HG02840 (cell line): ENCODE results near the gene SLC66A2.

Experiments used
- ATAC-seq: cut with Tn5 transposase; IDR thresholded peaks from one replicate; pipeline ENCODE4 v1.9.1; 2021; ENCODE audit warnings: mild to moderate bottlenecking, moderate library complexity, moderate number of reproducible peaks; ENCODE audit not compliant: unreplicated experiment, low FRiP score

SLC66A2 gene

GRCh38 chr18:79940126-79940813, 11.2 kb downstream of the SLC66A2 start:
- ATAC-seq: no peak

- no peak for ATAC-seq
Measured at GRCh38 chr18:79939096-79939495, 12.4 kb downstream of the SLC66A2 start.

DNA sequence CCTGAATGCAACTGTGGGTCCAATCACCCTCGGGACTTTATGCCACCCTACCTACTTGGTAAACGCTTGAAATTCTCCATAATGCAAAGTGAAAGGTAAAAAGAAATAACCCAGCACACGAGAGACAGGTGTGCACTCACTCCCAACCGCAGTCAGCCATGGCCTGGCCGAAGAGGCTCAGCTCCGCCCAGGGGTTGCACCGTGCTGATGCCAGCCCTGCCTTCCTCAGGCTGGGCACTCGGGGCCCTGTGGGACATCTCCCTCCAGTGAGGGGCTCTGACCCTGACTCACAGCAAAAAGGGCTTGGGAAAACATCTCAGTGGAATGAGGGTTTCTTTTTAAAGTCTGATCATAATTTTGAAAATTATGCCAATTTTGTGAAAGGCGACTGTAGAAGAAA, 13.3 kb downstream of the SLC66A2 start:
- ATAC-seq: no peak

DNA sequence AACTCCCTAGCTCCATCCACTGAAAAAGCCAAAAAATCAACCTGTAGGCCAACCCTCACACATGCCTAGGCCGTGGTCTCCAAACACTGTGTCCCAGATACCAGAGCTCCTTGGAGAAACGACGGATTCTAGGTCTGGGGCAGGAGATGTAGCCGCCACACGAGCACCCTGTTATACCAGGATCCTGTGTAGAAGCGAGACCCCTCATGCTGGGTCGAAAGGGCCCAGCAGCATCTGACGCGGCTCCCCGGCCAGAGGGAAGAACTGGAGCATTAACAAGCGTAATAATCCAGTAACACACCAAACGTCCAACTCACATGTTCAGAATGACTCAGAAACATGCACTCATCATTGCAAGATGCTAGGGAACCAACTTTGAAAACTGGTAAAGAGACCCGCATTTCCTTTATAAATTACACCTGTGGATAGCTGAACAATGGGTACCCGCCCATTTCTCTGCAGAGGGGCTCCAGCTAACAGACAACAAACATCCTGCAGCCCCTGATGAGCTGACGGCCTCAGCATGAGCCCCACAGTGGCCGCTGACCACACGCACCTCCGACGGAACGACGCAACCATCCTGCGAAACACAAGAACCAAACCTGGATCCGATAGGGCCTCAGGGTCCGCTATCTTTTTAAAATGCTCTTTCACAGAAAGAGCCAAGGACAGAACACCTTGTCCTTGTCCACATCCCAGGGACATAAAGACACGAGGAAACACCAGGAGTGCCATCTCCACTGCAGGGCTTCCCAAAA, 14.2 kb downstream of the SLC66A2 start:
- no peak for ATAC-seq

GRCh38 chr18:79936641-79937040, 14.8 kb downstream of the SLC66A2 start:
- ATAC-seq: no peak

DNA sequence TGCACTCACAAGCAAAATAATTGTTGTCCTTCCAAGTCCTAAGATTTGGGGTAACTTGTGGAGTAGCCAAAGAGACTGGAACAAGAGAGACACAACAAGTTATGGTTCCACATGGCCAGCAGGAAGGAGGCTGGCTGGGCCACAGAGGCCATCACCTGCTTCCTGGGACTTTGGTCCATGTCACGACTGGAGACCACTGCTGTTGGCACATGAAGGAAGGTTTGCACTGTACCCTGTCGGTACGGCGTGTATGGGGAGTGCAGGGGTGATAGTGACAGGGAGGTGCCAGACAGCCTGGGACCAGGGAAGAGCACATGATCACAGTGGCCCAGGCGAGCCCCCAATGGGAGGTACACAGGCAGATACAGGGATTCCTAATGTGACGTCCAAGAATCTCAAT, 15.5 kb downstream of the SLC66A2 start:
- no peak for ATAC-seq

DNA sequence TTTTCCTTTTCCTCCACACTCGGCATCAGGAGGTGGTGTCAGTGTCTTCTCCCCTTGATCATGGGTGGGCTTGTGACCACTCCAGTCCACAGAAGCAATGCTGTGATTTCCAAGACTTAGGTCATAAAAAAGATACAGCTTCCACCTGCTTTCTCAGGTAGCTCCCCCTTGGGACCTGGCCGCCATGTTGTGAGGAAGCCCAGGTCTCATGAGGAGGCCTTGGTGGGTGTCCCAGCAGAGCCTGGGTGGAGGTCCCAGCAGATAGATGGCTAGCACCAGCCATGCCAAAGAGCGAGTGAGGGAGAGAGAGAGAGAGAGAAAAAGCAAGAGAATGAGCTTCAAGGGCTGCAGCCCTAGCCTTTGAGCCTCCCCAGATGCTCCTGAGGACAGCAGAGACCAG, 16.0 kb downstream of the SLC66A2 start:
- no peak for ATAC-seq

DNA sequence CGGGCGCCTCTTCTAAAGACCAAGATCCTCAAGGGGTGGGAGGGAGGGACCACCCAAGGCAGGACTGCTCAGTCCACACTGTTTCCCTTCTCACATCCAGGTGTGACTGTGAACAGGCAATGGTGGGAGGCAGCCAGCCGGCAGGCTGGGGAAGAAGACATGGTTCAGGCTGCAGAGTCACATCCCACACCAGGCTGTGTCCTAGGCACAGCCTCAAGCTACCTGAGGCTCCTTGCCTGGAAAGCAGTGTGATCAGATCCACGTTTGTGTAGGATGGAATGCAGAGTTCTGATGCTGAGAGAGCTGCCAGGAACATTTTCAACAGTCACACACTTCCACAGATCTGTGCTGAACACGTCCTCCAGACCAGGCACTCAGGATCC, 16.4 kb downstream of the SLC66A2 start:
- ATAC-seq: no peak

GRCh38 chr18:79934311-79935097, 16.9 kb downstream of the SLC66A2 start:
- ATAC-seq: no peak

DNA sequence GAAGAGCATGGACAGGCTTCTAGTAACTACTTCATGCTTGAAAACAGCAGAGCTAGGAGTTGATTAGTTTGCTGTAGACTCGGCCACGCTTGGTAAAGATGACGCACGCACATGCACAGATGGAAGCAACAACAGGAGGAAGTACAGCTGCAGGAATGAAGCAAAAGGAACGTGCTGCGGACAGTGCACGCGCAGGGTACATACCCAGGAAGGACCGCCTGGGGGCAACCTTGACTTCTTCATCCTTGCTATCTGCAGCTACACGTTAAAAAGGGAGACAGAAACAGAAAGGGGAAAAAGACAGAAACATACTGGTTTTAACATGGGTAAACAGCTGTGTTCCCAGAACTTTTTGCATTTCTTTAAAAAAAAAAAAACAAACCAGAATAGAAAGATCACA, 17.7 kb downstream of the SLC66A2 start:
- ATAC-seq: no peak

GRCh38 chr18:79932907-79933306, 18.5 kb downstream of the SLC66A2 start:
- ATAC-seq: no peak

DNA sequence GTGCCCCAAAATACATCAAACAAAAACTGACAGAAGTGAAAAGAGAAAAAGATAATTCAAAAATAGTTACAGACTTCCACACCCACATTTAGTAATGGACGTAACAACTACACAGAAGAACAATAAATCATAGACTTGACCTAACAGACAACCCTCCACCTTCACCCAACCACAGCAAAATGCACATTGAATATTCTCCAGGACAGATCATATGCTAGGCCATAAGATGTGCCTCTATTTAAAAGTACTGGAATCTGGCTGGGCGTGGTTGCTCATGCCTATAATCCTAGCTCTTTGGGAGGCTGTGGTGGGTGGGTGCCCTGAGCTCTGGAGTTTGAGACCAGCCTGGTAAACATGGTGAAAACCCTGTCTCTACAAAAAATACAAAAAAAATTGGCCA, 20.0 kb downstream of the SLC66A2 start:
- no peak for ATAC-seq

- ATAC-seq: no peak
Measured at GRCh38 chr18:79930020-79930642, 21.3 kb downstream of the SLC66A2 start.

DNA sequence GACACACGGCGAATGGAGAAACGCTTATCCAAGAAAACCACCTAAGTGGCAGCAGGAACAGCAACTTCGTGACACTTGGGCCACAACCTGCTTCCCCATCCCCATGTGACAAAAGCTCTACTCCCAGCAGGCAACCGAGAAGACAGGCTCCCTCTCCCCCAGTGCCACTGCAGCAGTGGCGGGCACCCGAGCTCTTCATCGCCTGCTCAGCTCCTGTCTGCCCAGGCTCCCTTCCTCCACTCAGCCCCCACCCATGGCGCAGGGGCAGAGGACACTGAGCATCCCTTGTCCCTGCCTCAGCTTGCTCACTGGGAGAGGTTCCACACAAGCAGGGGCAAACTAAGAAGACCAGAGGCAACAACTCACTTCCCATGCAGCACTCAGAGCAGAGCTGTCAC, 22.9 kb downstream of the SLC66A2 start:
- no peak for ATAC-seq

GRCh38 chr18:79927607-79928562, 23.6 kb downstream of the SLC66A2 start:
- ATAC-seq: no peak

DNA sequence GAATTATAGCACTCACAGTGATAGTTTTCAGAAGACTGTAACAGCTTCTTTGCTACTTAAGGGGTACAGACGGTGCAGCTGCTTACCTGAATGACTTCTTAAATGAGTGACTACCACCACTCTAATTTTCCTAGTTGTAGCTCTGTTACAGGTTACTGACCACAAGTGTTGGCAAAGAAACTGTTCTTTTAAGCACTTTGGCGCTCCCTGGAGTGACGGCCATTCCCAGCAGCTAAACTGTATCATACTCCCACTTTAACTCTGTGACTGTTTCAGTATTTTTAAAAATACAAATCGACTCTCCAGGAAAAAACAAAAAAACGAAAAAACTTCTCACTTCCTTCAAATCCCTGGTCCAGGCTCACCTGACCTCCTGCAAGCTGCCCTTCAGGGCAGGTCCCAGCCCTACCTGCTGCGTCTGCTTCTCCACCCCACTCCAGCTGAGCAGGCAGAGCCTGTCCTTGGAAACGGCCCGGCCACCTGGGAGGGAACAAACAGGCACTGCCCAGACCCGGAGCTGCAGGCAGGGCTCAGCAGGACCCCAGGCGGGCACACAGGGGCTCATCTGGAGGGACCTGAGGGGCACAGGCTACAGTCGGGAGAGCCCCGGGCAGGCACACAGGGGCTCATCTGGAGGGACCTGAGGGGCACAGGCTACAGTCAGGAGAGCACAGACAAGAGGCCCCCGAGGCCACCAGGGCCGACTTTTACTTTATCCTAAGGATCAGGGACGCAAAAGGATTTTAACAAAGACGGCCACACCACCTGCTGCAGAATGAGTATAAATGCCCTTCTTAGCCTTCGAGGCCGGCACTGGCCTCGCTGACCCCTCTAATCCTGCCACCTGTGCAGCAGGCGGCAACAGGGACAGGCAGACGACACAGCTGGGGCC, 24.5 kb downstream of the SLC66A2 start:
- no peak for ATAC-seq

DNA sequence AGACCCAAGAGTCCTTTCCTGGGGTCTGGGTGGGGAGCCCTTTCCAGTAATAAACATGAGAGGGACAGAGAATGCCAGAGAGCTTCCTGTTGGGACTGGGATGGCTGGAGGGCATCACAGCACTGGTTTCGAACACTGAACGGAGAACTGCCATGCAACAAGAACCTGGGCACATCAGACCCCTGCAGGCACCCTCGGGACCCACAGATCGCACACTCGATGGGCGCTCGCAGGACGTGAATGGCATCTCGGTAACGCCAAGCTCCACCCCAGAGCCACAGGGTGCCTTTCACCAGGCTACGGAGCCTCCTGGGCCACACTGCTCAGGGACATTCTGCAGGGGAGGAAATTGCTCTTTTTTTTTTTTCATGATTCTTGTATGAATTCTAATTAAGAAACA, 25.1 kb downstream of the SLC66A2 start:
- ATAC-seq: no peak

DNA sequence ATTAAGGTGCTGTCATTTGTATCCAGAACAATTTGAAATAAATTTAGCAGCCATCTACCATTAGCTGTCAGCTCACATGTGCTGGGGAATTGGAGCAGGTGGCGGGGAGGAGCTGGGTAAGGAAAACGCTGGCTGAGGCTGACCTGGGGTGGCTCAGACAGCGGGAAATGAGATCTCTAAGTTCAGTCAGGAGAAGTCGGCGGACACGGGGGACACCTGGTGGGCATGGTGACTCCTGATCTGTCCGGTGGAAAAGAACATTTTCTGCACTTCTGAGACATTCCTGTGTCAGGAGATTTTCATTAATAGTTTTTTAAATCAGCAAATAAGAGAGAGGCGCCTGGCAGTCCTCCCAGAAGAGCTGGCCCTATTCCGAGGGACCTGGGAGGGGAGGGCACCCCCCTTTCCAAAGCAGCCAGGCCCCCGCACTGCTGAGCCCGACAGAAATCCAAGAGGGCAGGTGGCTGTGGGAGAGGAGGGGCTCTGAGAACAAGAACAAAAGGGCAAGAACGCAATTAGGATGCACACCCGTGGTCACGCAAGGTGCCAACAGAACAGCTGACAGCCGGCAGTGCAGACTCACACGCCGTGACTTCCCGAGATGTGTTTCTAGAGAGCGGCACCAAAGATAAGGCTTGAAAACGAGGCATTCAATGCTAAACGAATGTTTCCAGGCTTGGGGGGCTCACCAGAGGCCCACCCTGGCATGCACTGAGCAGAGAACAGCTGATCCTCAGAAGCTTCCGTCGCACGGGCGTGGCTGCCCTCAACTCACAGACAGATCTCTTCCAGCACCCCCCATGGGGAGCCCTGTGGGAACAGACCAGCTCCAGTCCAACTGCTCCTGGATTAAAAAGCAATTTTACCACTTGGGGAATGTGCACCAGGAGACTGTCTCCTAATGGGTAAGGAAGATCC, 26.4 kb downstream of the SLC66A2 start:
- no peak for ATAC-seq
